Neural crest cell (in vitro differentiated cells): ENCODE data around the gene FAM171A2. TPM values are rescaled to one million over a fixed set of nuclear protein-coding genes. Genes with fewer than 3 reads are reported as not detected.

Experiments
- DNase-seq: peaks from one replicate; pipeline ENCODE4 v3.0.0; 2021; ENCODE audit warnings: low read depth, mixed read lengths, low spot score
- H3K27ac Mint-ChIP-seq: one replicate; pipeline ENCODE4 v1.8.0; 2021; ENCODE audit warnings: mild to moderate bottlenecking, mixed read lengths; ENCODE audit not compliant: unreplicated experiment
- H3K27me3 Mint-ChIP-seq: 2 replicates; pipeline ENCODE4 v1.8.0; 2021; ENCODE audit warnings: low read depth, mild to moderate bottlenecking, mixed read lengths
- H3K36me3 Mint-ChIP-seq: 2 replicates; pipeline ENCODE4 v1.8.0; 2021; ENCODE audit warnings: low read depth, mild to moderate bottlenecking, mixed read lengths
- H3K4me1 Mint-ChIP-seq: 2 replicates; pipeline ENCODE4 v1.8.0; 2021; ENCODE audit warnings: mixed read lengths
- H3K4me3 Mint-ChIP-seq: one replicate; pipeline ENCODE4 v1.8.0; 2021; ENCODE audit warnings: mild to moderate bottlenecking, mixed read lengths
- H3K9me3 Mint-ChIP-seq: 2 replicates; pipeline ENCODE4 v1.8.0; 2021; ENCODE audit warnings: mixed read lengths
- CTCF ChIP-seq: fragments of 200-600 bp; sonication (generic); conservative IDR thresholded peaks from 2 replicates; pipeline ENCODE4 v1.5.0; 2021; ENCODE audit warnings: antibody characterized with exemption, mild to moderate bottlenecking
- total RNA-seq: library from RNA; stranded (reverse); gene quantifications from 2 replicates; pipeline ENCODE4 v1.2.1, GENCODE V29; 2021

Gene FAM171A2
- total RNA-seq, 1 donor from 2014 or later, result 51.9 TPM

GRCh38 chr17:44385287-44386181 is 21.9 kb upstream of the FAM171A2 start:
- Mint-ChIP-seq H3K9me3 (no peaks in the 10 kb centered on the region), H3K27me3 (peaks cover 46% of the 10 kb centered on the region), H3K4me1 (peaks cover 24% of the 10 kb centered on the region), H3K4me3 (peak overlapping the region; percentile 87), H3K36me3 (no peaks in the 10 kb centered on the region), H3K27ac (no peak overlapping the region)
- DNase-seq, result peak; percentile 85
- TF ChIP-seq CTCF, result peak; percentile 33

- Mint-ChIP-seq H3K27ac (no peak overlapping the region), H3K27me3 (peaks cover 46% of the 10 kb centered on the region)
- DNase-seq, result peak; percentile 30
Observed at GRCh38 chr17:44384823-44385286, 21.2 kb upstream of the FAM171A2 start.

GRCh38 chr17:44384281-44384822 is 20.7 kb upstream of the FAM171A2 start:
- peak overlapping the region; percentile 87 for H3K4me3 Mint-ChIP-seq
- H3K27ac Mint-ChIP-seq, result no peak overlapping the region
- H3K36me3 Mint-ChIP-seq, result no peaks in the 10 kb centered on the region
- H3K4me1 Mint-ChIP-seq, result peaks cover 21% of the 10 kb centered on the region
- H3K9me3 Mint-ChIP-seq, result no peaks in the 10 kb centered on the region
- TF ChIP-seq CTCF, result no peak
- H3K27me3 Mint-ChIP-seq, result peaks cover 44% of the 10 kb centered on the region
- DNase-seq, result no peak

More at GRCh38 chr17:44384823-44385286, 21.2 kb upstream of the FAM171A2 start:
- H3K9me3 Mint-ChIP-seq, result no peaks in the 10 kb centered on the region
- no peak for TF ChIP-seq CTCF
- H3K4me3 Mint-ChIP-seq, result peak overlapping the region; percentile 87
- no peaks in the 10 kb centered on the region for H3K36me3 Mint-ChIP-seq
- peaks cover 24% of the 10 kb centered on the region for H3K4me1 Mint-ChIP-seq

GRCh38 chr17:44383861-44384260 is 20.2 kb upstream of the FAM171A2 start:
- no peak for DNase-seq
- Mint-ChIP-seq H3K4me3 (no peak overlapping the region), H3K9me3 (no peaks in the 10 kb centered on the region), H3K27ac (no peak overlapping the region), H3K27me3 (peaks cover 44% of the 10 kb centered on the region), H3K36me3 (no peaks in the 10 kb centered on the region), H3K4me1 (peaks cover 20% of the 10 kb centered on the region)
- TF ChIP-seq CTCF, result no peak

- no peak for TF ChIP-seq CTCF
Observed at GRCh38 chr17:44383363-44383762, 19.7 kb upstream of the FAM171A2 start.

More at GRCh38 chr17:44383363-44383762, 19.7 kb upstream of the FAM171A2 start:
- Mint-ChIP-seq H3K27me3 (peaks cover 46% of the 10 kb centered on the region), H3K9me3 (no peaks in the 10 kb centered on the region), H3K4me3 (no peak overlapping the region), H3K4me1 (peaks cover 20% of the 10 kb centered on the region), H3K27ac (no peak overlapping the region), H3K36me3 (no peaks in the 10 kb centered on the region)
- no peak for DNase-seq
